Measurements from ENCODE around the gene CFAP410. TPM values are rescaled to one million over a fixed set of nuclear protein-coding genes. Genes with fewer than 3 reads are reported as not detected.

CFAP410 gene
- total RNA-seq, 1 experiment from 2014 or later = 10.1 TPM

DNA sequence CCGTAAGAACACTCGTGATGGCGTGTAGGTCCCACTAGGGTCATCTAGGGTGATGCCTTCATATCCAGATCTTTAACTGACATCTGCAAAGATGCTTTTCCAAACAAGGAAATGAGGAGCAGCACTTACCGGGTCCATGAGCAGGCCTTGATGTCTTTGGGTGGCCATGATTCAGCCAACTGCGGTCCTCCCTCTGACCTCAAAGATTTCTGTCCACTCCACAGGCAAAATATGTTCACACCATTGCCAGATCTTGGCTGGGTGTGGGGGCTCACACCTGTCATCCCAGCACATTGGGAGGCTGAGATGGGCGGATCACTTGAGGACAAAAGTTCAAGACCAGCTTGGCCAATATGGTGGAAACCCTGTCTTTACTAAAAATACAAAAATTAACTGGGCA lies 32.4 kb upstream of the CFAP410 start:
- TF ChIP-seq, protein P1, sequence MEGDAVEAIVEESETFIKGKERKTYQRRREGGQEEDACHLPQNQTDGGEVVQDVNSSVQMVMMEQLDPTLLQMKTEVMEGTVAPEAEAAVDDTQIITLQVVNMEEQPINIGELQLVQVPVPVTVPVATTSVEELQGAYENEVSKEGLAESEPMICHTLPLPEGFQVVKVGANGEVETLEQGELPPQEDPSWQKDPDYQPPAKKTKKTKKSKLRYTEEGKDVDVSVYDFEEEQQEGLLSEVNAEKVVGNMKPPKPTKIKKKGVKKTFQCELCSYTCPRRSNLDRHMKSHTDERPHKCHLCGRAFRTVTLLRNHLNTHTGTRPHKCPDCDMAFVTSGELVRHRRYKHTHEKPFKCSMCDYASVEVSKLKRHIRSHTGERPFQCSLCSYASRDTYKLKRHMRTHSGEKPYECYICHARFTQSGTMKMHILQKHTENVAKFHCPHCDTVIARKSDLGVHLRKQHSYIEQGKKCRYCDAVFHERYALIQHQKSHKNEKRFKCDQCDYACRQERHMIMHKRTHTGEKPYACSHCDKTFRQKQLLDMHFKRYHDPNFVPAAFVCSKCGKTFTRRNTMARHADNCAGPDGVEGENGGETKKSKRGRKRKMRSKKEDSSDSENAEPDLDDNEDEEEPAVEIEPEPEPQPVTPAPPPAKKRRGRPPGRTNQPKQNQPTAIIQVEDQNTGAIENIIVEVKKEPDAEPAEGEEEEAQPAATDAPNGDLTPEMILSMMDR (IDR thresholded peaks at IDR 0.05; ENCODE audit: unreplicated experiment) = no peak
- Mint-ChIP-seq H3K27ac (ENCODE audit: low read depth, unreplicated experiment) (no peak overlapping the region), H3K27me3 (ENCODE audit: insufficient read depth, unreplicated experiment) (peaks cover 17% of the 10 kb centered on the region), H3K9me3 (ENCODE audit: unreplicated experiment) (no peaks in the 10 kb centered on the region), H3K36me3 (ENCODE audit: insufficient read depth, unreplicated experiment) (no peaks in the 10 kb centered on the region), H3K4me1 (ENCODE audit: insufficient read depth, unreplicated experiment) (no peaks in the 10 kb centered on the region), H3K4me3 (ENCODE audit: unreplicated experiment) (no peak overlapping the region)
- ChIA-PET POLR2A (no interaction called here), CTCF (no interaction called here)
- intact Hi-C loops (cut with micrococcal nuclease) = no loop called here
- BruUV-seq (replicated peaks) = no TSS peak
- no peak for DNase-seq (ENCODE audit: unreplicated experiment)

DNA sequence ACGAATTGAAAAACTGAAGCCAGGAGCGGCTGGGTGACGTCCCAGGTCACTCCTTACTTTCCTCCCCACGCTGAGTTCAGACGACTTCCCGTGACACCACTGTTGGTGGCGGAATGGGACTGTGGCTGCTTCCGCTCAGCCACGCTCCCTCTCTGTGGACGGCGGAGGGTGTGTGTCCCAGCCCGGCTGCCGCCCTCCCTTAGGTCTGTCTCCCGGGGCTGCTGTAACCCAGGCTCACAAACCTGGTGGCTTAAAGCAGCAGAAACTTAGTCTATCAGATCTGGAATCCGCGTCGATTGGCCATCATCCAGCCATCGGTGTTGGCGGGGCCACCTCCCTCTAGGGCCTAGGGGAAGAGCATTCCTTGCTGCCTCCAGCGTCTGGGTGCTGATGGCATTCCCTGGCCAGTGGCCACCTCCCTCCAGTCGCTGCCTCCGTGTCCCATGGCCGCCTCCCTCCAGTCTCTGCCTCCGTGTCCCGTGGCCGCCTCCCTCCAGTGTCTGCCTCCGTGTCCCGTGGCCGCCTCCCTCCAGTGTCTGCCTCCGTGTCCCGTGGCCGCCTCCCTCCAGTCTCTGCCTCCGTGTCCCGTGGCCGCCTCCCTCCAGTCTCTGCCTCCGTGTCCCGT lies 31.7 kb upstream of the CFAP410 start:
- intact Hi-C loops (cut with micrococcal nuclease) = no loop called here
- ChIA-PET CTCF (no interaction called here), POLR2A (no interaction called here)
- no TSS peak for BruUV-seq (replicated peaks)
- DNase-seq (ENCODE audit: unreplicated experiment) = no peak
- Mint-ChIP-seq H3K27ac (ENCODE audit: low read depth, unreplicated experiment) (no peak overlapping the region), H3K4me1 (ENCODE audit: insufficient read depth, unreplicated experiment) (no peaks in the 10 kb centered on the region), H3K27me3 (ENCODE audit: insufficient read depth, unreplicated experiment) (peaks cover 10% of the 10 kb centered on the region), H3K9me3 (ENCODE audit: unreplicated experiment) (no peaks in the 10 kb centered on the region), H3K4me3 (ENCODE audit: unreplicated experiment) (no peak overlapping the region), H3K36me3 (ENCODE audit: insufficient read depth, unreplicated experiment) (no peaks in the 10 kb centered on the region)
- TF ChIP-seq, protein P1 (IDR thresholded peaks at IDR 0.05; ENCODE audit: unreplicated experiment) = no peak

DNA sequence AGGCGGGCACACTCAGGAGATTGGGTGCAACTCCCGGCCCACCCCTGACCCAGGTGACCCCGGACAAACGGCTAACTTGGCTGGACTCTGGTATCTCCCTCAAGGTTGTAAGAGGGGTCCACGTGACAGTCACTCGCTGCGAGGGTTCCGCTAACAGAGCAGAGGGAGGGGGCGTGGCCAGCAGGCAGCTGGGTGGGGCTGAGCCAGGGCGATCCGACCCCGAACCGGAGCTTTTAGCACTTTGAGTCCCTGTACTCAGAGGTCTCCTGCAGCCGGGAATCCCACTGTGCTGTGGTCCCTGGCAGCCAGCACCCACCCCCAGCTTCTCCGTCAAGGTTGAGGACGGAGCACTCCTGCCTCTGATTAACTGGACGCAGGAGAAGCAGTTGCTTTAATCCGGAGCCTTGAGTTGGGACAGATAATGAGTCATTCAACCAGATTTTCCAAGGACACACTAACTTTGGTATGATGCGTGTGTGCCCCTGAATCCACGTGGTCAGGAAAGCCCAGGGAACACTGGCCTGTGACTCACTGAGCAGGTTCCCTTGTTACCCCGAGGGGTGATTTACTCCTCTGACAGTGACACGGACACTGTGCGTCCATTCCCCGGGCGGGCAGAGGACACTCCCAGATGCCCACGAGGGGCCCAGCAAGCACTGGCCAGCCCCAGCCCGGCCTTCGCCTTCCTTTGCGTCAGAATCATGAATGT lies 31.0 kb upstream of the CFAP410 start:
- peak; percentile 58 for DNase-seq (ENCODE audit: unreplicated experiment)
- CTCF ChIA-PET = no interaction called here
- intact Hi-C loops (cut with micrococcal nuclease) = no loop called here
- H3K4me1 Mint-ChIP-seq (ENCODE audit: insufficient read depth, unreplicated experiment) = no peaks in the 10 kb centered on the region
- H3K9me3 Mint-ChIP-seq (ENCODE audit: unreplicated experiment) = no peaks in the 10 kb centered on the region
- TF ChIP-seq, protein P1 (IDR thresholded peaks at IDR 0.05; ENCODE audit: unreplicated experiment) = no peak
- POLR2A ChIA-PET = no interaction called here
- BruUV-seq (replicated peaks) = no TSS peak
- H3K27me3 Mint-ChIP-seq (ENCODE audit: insufficient read depth, unreplicated experiment) = peaks cover 3% of the 10 kb centered on the region
- no peak overlapping the region for H3K4me3 Mint-ChIP-seq (ENCODE audit: unreplicated experiment)
- no peaks in the 10 kb centered on the region for H3K36me3 Mint-ChIP-seq (ENCODE audit: insufficient read depth, unreplicated experiment)
- H3K27ac Mint-ChIP-seq (ENCODE audit: low read depth, unreplicated experiment) = no peak overlapping the region

DNA sequence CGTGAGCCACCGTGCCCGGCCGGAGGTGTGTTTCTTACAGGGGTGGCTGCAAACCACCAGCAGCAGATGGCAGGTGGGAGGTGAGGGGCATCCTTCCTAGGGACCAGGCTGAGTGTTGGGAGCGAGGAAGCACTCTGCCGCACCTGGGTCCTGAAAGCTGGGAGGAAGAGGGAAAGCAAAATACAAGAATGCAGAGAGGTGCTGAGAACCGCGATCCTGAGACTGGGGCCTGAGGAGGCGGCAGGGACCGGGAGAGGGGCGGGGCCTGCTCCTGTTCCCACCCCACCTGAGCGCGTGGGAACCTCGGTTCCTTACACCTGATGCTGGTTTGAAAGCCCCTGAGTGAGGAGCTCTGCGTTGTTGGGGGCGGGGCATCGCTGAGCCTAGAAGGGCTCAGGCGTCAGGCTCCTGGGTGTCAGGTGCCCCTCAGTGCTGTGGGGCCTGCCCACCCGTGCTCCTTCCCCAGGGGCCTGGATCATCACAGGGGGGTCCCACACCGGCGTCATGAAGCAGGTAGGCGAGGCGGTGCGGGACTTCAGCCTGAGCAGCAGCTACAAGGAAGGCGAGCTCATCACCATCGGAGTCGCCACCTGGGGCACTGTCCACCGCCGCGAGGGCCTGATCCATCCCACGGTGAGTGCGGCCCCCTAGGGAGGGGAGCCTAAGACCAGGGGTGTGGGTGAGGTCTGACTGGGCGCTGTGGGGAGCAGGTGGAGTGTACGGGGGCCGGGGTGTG lies 29.7 kb upstream of the CFAP410 start:
- Mint-ChIP-seq H3K27ac (ENCODE audit: low read depth, unreplicated experiment) (no peak overlapping the region), H3K4me1 (ENCODE audit: insufficient read depth, unreplicated experiment) (no peaks in the 10 kb centered on the region), H3K36me3 (ENCODE audit: insufficient read depth, unreplicated experiment) (no peaks in the 10 kb centered on the region), H3K9me3 (ENCODE audit: unreplicated experiment) (no peaks in the 10 kb centered on the region), H3K27me3 (ENCODE audit: insufficient read depth, unreplicated experiment) (no peaks in the 10 kb centered on the region), H3K4me3 (ENCODE audit: unreplicated experiment) (no peak overlapping the region)
- ChIA-PET POLR2A (no interaction called here), CTCF (no interaction called here)
- DNase-seq (ENCODE audit: unreplicated experiment) = no peak
- TF ChIP-seq, protein P1 (IDR thresholded peaks at IDR 0.05; ENCODE audit: unreplicated experiment) = no peak
- intact Hi-C loops (cut with micrococcal nuclease) = no loop called here
- no TSS peak for BruUV-seq (replicated peaks)

Data from MCF 10A (cell line).